Fibroblast of mammary gland (primary cell): ENCODE measurements around the gene RAB3C.

Experiments
- DNase-seq: peaks from one replicate; pipeline ENCODE4 v3.0.0-alpha.2; 2010; ENCODE audit warnings: low read depth
- H3K4me3 ChIP-seq: 2 replicates; pipeline ENCODE4 v1.5.1; 2011; ENCODE audit warnings: low read depth, mild to moderate bottlenecking, low read length, moderate library complexity; ENCODE audit not compliant: control insufficient read depth
- TF ChIP-seq, protein P1 (sequence below): conservative IDR thresholded peaks from 2 replicates; pipeline ENCODE4 v1.5.1; 2011; ENCODE audit warnings: low read depth, low read length, inconsistent platforms; ENCODE audit not compliant: control insufficient read depth, insufficient read depth

RAB3C gene

GRCh38 chr5:58871648-58872242 lies 288.9 kb downstream of the RAB3C start:
- H3K4me3 ChIP-seq = no peak overlapping the region
- DNase-seq = peak; percentile 52
- TF ChIP-seq, protein P1, sequence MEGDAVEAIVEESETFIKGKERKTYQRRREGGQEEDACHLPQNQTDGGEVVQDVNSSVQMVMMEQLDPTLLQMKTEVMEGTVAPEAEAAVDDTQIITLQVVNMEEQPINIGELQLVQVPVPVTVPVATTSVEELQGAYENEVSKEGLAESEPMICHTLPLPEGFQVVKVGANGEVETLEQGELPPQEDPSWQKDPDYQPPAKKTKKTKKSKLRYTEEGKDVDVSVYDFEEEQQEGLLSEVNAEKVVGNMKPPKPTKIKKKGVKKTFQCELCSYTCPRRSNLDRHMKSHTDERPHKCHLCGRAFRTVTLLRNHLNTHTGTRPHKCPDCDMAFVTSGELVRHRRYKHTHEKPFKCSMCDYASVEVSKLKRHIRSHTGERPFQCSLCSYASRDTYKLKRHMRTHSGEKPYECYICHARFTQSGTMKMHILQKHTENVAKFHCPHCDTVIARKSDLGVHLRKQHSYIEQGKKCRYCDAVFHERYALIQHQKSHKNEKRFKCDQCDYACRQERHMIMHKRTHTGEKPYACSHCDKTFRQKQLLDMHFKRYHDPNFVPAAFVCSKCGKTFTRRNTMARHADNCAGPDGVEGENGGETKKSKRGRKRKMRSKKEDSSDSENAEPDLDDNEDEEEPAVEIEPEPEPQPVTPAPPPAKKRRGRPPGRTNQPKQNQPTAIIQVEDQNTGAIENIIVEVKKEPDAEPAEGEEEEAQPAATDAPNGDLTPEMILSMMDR = peak; percentile 62

DNA sequence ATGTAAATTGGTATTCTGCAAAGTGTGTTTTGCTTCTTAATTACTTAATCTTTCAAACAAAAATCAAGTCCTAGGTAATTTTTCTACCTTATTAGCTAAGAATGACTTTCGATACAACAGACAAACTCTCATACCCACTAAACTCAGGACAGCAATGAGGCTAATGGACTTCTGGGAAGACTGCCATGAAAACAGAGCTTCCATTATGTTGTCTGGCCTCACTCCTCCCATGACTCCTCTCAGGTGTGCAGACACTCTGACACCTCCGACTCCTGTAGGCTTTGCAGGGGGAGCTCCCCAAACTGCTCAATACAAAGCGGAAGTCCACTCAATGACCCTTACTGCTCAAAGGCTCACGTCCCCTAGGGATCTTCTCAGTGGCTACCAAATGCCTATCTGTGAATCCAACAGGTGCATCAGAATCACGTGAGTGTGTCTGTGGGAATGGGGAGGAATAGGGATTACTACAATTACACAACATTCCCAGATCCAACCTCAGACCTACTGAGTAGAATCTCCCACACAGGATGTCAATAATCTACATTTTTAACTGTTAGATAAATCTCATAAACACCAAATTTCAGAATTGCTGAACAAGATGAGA lies 289.9 kb downstream of the RAB3C start:
- DNase-seq = no peak
- no peak overlapping the region for H3K4me3 ChIP-seq
- TF ChIP-seq, protein P1 = no peak

DNA sequence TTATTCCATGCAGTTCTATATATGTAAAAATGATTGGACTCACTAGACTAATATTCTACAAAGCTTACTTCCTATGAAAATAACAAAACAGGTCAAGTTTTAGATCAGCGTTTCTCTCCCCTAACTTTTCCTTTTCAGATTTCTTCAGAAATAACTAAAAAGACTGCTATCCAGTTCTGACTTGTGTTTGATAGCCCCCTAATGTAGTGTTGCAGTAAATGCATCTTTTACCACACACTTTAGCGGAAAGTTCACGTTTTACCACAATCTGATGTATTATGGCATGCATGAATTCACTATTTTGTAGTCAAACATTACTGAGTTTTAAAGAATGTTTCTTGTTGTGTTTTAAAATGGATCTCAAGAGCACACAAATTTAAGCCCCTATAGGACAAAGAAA lies 292.7 kb downstream of the RAB3C start:
- TF ChIP-seq, protein P1 = no peak
- no peak for DNase-seq
- no peak overlapping the region for H3K4me3 ChIP-seq

GRCh38 chr5:58885260-58885659 lies 302.4 kb downstream of the RAB3C start:
- TF ChIP-seq, protein P1 = no peak
- no peak for DNase-seq
- no peak overlapping the region for H3K4me3 ChIP-seq

- TF ChIP-seq, protein P1 = peak; percentile 94
- H3K4me3 ChIP-seq = no peak overlapping the region
- DNase-seq = peak; percentile 77
Measured at GRCh38 chr5:58886315-58887207, 303.7 kb downstream of the RAB3C start.

DNA sequence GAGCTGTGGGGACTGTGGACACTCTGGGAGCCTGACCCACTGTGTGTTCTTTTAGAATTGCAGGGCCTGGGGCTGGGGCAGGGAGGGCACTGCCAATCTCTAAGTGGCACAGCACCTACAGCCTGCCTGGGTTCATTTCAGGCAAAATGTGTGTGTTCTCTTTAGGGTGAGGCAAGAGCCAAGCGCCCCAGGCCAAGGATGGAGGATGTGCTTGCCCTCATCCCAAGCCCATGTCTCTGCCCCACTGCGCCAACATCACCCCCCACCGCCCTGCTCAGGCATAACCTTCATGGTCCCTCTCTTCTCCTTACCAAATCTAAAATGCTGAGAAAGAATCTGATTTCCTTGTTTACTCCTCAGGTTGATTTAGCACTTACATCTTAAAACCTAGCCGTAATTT lies 304.4 kb downstream of the RAB3C start:
- H3K4me3 ChIP-seq = no peak overlapping the region
- no peak for DNase-seq
- TF ChIP-seq, protein P1 = no peak
